H9 (cell line): Measurements from ENCODE around the gene SLC15A3. TPM values are rescaled to one million over a fixed set of nuclear protein-coding genes. Genes with fewer than 3 reads are reported as not detected.

Source experiments
- DNase-seq: peaks from one replicate; pipeline ENCODE4 v3.0.0-alpha.2; 2017
- H2AFZ ChIP-seq: one replicate; pipeline ENCODE4 v1.6.1; 2013; ENCODE audit warnings: mild to moderate bottlenecking, low read length, control low read depth, moderate library complexity
- H2AK5ac ChIP-seq: 2 replicates; pipeline ENCODE4 v1.6.1; 2013; ENCODE audit warnings: low read length, control low read depth, mixed read lengths; ENCODE audit not compliant: insufficient read length
- H2BK120ac ChIP-seq: one replicate; pipeline ENCODE4 v1.6.1; 2013; ENCODE audit warnings: low read depth, mild to moderate bottlenecking, low read length, control low read depth, inconsistent platforms; ENCODE audit not compliant: poor library complexity, severe bottlenecking
- H2BK12ac ChIP-seq: 2 replicates; pipeline ENCODE4 v1.6.1; 2013; ENCODE audit warnings: low read length, control low read depth, mixed read lengths, low read depth; ENCODE audit not compliant: insufficient read length
- H2BK15ac ChIP-seq: 2 replicates; pipeline ENCODE4 v1.6.1; 2013; ENCODE audit warnings: low read depth, low read length, control low read depth
- H2BK20ac ChIP-seq: one replicate; pipeline ENCODE4 v1.6.1; 2013; ENCODE audit warnings: low read depth, mild to moderate bottlenecking, low read length, control low read depth, inconsistent platforms; ENCODE audit not compliant: poor library complexity, severe bottlenecking
- H2BK5ac ChIP-seq: 2 replicates; pipeline ENCODE4 v1.6.1; 2013; ENCODE audit warnings: low read length, control low read depth, mixed read lengths; ENCODE audit not compliant: insufficient read length
- H3K14ac ChIP-seq: 2 replicates; pipeline ENCODE4 v1.6.1; 2013; ENCODE audit warnings: low read length, control low read depth; ENCODE audit not compliant: insufficient read depth
- H3K18ac ChIP-seq: 2 replicates; pipeline ENCODE4 v1.6.1; 2013; ENCODE audit warnings: low read depth, mild to moderate bottlenecking, mixed read lengths, low read length, control low read depth; ENCODE audit not compliant: insufficient read length
- H3K23ac ChIP-seq: 2 replicates; pipeline ENCODE4 v1.6.1; 2013; ENCODE audit warnings: low read length, control low read depth, mixed read lengths, low read depth; ENCODE audit not compliant: insufficient read length
- H3K23me2 ChIP-seq: 2 replicates; pipeline ENCODE4 v1.6.1; 2013; ENCODE audit warnings: low read depth, mild to moderate bottlenecking, mixed read lengths, low read length, control low read depth; ENCODE audit not compliant: insufficient read length, poor library complexity, severe bottlenecking
- H3K27ac ChIP-seq: 2 replicates; pipeline ENCODE4 v1.5.1; 2013; ENCODE audit warnings: low read length, control low read depth, mixed read lengths, low read depth; ENCODE audit not compliant: insufficient read length
- H3K27me3 ChIP-seq: 2 replicates; pipeline ENCODE4 v1.6.1; 2013; ENCODE audit warnings: low read length, control low read depth, inconsistent platforms; ENCODE audit not compliant: insufficient read depth
- H3K4ac ChIP-seq: 2 replicates; pipeline ENCODE4 v1.6.1; 2013; ENCODE audit warnings: low read depth, mild to moderate bottlenecking, control low read depth, inconsistent platforms, low read length, moderate library complexity
- H3K4me1 ChIP-seq: 2 replicates; pipeline ENCODE4 v1.6.1; 2013; ENCODE audit warnings: low read length, control low read depth, inconsistent platforms; ENCODE audit not compliant: insufficient read depth
- H3K4me2 ChIP-seq: 2 replicates; pipeline ENCODE4 v1.6.1; 2013; ENCODE audit warnings: low read length, control low read depth, mixed read lengths; ENCODE audit not compliant: insufficient read length, insufficient read depth
- H3K56ac ChIP-seq: 2 replicates; pipeline ENCODE4 v1.6.1; 2013; ENCODE audit warnings: low read depth, mild to moderate bottlenecking, mixed read lengths, low read length, control low read depth; ENCODE audit not compliant: insufficient read length
- H3K79me1 ChIP-seq: 2 replicates; pipeline ENCODE4 v1.6.1; 2013; ENCODE audit warnings: low read depth, mild to moderate bottlenecking, moderate library complexity, low read length, control low read depth, inconsistent platforms; ENCODE audit not compliant: insufficient read depth, poor library complexity, severe bottlenecking
- H3K79me2 ChIP-seq: 2 replicates; pipeline ENCODE4 v1.6.1; 2013; ENCODE audit warnings: low read length, control low read depth, inconsistent platforms; ENCODE audit not compliant: insufficient read depth
- H3K9ac ChIP-seq: 2 replicates; pipeline ENCODE4 v1.6.1; 2013; ENCODE audit warnings: low read length, control low read depth, mixed read lengths; ENCODE audit not compliant: insufficient read length; ENCODE audit errors: extremely low read depth
- H3K9me3 ChIP-seq: one replicate; pipeline ENCODE4 v1.6.1; 2013; ENCODE audit warnings: low read depth, low read length, inconsistent platforms; ENCODE audit not compliant: control insufficient read depth
- H3T11ph ChIP-seq: one replicate; pipeline ENCODE4 v1.6.1; 2013; ENCODE audit warnings: mild to moderate bottlenecking, low read length, control low read depth, inconsistent platforms
- H4K20me1 ChIP-seq: one replicate; pipeline ENCODE4 v1.6.1; 2013; ENCODE audit not compliant: control insufficient read depth, insufficient read length, insufficient read depth
- H4K5ac ChIP-seq: 2 replicates; pipeline ENCODE4 v1.6.1; 2013; ENCODE audit warnings: low read depth, mild to moderate bottlenecking, mixed read lengths, low read length, control low read depth; ENCODE audit not compliant: insufficient read length
- H4K8ac ChIP-seq: replicated peaks from 2 replicates; pipeline ENCODE4 v1.6.1; 2013; ENCODE audit warnings: low read length, control low read depth, mixed read lengths, low read depth; ENCODE audit not compliant: insufficient read length
- H4K91ac ChIP-seq: 2 replicates; pipeline ENCODE4 v1.6.1; 2013; ENCODE audit warnings: low read depth, mild to moderate bottlenecking, moderate library complexity, mixed read lengths, low read length, control low read depth; ENCODE audit not compliant: insufficient read length
- H3K27ac Mint-ChIP-seq, 3 experiments: 2 replicates in 2 of 3; 3 replicates in 1 of 3; pipeline ENCODE4 v1.8.0; 2020 to 2021; ENCODE audit warnings: mixed read lengths in 3 of 3, mild to moderate bottlenecking in 1 of 3, moderate library complexity in 1 of 3
- H3K27me3 Mint-ChIP-seq: 2 replicates; pipeline ENCODE4 v1.8.0; 2021; ENCODE audit warnings: low read depth, mild to moderate bottlenecking, moderate library complexity, mixed read lengths
- H3K36me3 Mint-ChIP-seq, 3 experiments: 2 replicates in 2 of 3; 3 replicates in 1 of 3; pipeline ENCODE4 v1.8.0; 2020 to 2021; ENCODE audit warnings: low read depth in 3 of 3, mixed read lengths in 3 of 3; ENCODE audit not compliant: insufficient read depth in 1 of 3
- H3K4me1 Mint-ChIP-seq, 2 experiments: 2 replicates each; pipeline ENCODE4 v1.8.0; 2020; ENCODE audit warnings: mixed read lengths in 2 of 2
- H3K4me3 Mint-ChIP-seq, 2 experiments: 2 replicates in 1 of 2; 3 replicates in 1 of 2; pipeline ENCODE4 v1.8.0; 2020 to 2021; ENCODE audit warnings: mild to moderate bottlenecking in 2 of 2, mixed read lengths in 2 of 2, moderate library complexity in 1 of 2
- H3K9me3 Mint-ChIP-seq, 2 experiments: 2 replicates in 1 of 2; 3 replicates in 1 of 2; pipeline ENCODE4 v1.8.0; 2020; ENCODE audit warnings: mild to moderate bottlenecking in 2 of 2, mixed read lengths in 2 of 2, moderate library complexity in 1 of 2
- CTCF ChIP-seq: fragments of 200-600 bp; sonication (generic); conservative IDR thresholded peaks from 3 replicates; pipeline ENCODE4 v1.8.0; 2021; ENCODE audit warnings: antibody characterized with exemption, mild to moderate bottlenecking
- WGBS: extraction: QIAGEN DNeasy Blood & Tissue Kit; methylation state at CpG from one replicate; pipeline ENCODE4 v1.1.7; 2013; ENCODE audit warnings: missing lambda C conversion rate, low lambda C conversion rate, mixed read lengths; ENCODE audit not compliant: insufficient read length; ENCODE audit errors: extremely low coverage; 5-methylcytosine and 5-hydroxymethylcytosine counted together
- total RNA-seq: library from RNA; stranded (reverse); gene quantifications from 2 replicates; pipeline ENCODE4 v1.2.1, GENCODE V29; 2021

The SLC15A3 gene
- total RNA-seq, 1 experiment from 2014 or later: 7.0 TPM

GRCh38 chr11:60891103-60891741 is 60.8 kb downstream of the SLC15A3 start:
- Mint-ChIP-seq H3K27ac (peak overlapping the region in 1 of 3 experiments; percentile 73; a peak in 1 of 7 replicates), H3K9me3 (no peaks in the 10 kb centered on the region), H3K4me1 (no peaks in the 10 kb centered on the region), H3K36me3 (peaks cover 16 to 63% (median 19%) of the 10 kb centered on the region in 3 experiments; a peak in 6 of 7 replicates), H3K4me3 (no peak overlapping the region), H3K27me3 (no peaks in the 10 kb centered on the region)
- H3K4ac ChIP-seq: no peak overlapping the region
- no peaks in the 10 kb centered on the region for H4K20me1 ChIP-seq
- H3K4me2 ChIP-seq: no peak overlapping the region
- no peak for DNase-seq
- H2BK15ac ChIP-seq: no peak overlapping the region
- H4K91ac ChIP-seq: no peak overlapping the region
- TF ChIP-seq CTCF: no peak
- H3K56ac ChIP-seq: no peak overlapping the region
- no peak overlapping the region for H3K23ac ChIP-seq
- no peak overlapping the region for H3K14ac ChIP-seq
- no peak overlapping the region for H2BK5ac ChIP-seq
- no peaks in the 10 kb centered on the region for H3K23me2 ChIP-seq
- H2AFZ ChIP-seq: no peak overlapping the region
- no peak overlapping the region for H3K27ac ChIP-seq
- H2BK120ac ChIP-seq: no peak overlapping the region
- H3K4me1 ChIP-seq: no peaks in the 10 kb centered on the region
- H3K18ac ChIP-seq: no peak overlapping the region
- no peak overlapping the region for H4K5ac ChIP-seq
- no peak overlapping the region for H2AK5ac ChIP-seq
- H2BK12ac ChIP-seq: no peak overlapping the region
- no peak overlapping the region for H4K8ac ChIP-seq
- H3T11ph ChIP-seq: no peak overlapping the region
- no peak overlapping the region for H3K9ac ChIP-seq
- no peaks in the 10 kb centered on the region for H3K27me3 ChIP-seq
- H2BK20ac ChIP-seq: no peak overlapping the region
- WGBS: no CpG with 5 or more reads among the region's 7 CpGs
- H3K9me3 ChIP-seq: no peaks in the 10 kb centered on the region
- H3K79me1 ChIP-seq: no peaks in the 10 kb centered on the region
- no peaks in the 10 kb centered on the region for H3K79me2 ChIP-seq
